ENCODE results near the gene ARID5B. TPM values are rescaled to one million over a fixed set of nuclear protein-coding genes. Genes with fewer than 3 reads are reported as not detected.

ARID5B gene
- total RNA-seq, 2 experiments from 2014 or later: 26.7 to 28.3 TPM

- Mint-ChIP-seq H3K27me3 (peaks cover 7% of the 10 kb centered on the region), H3K36me3 (ENCODE audit: low read depth) (no peaks in the 10 kb centered on the region), H3K4me1 (ENCODE audit: low read depth) (peaks cover 26% of the 10 kb centered on the region), H3K27ac (no peak overlapping the region), H3K9me3 (peaks cover 3% of the 10 kb centered on the region), H3K4me3 (no peak overlapping the region)
- ChIA-PET POLR2A (no interaction called here), CTCF (interaction anchor here (1.9 to 2.6 kb wide), 2 partner anchors 11 to 19 kb away, joined by 7 to 8 read pairs; no protein-coding TSS in a partner anchor)
- intact Hi-C loops (cut with micrococcal nuclease): no loop called here
- ATAC-seq (no peak), DNase-seq (no peak)
- no peak for TF ChIP-seq CTCF (IDR thresholded peaks at IDR 0.05)
These were observed 23.4 kb upstream of the ARID5B start for GRCh38 chr10:61877887-61878739.

- Mint-ChIP-seq H3K36me3 (ENCODE audit: low read depth) (no peaks in the 10 kb centered on the region), H3K4me3 (no peak overlapping the region), H3K9me3 (peaks cover 5% of the 10 kb centered on the region), H3K27me3 (peaks cover 6% of the 10 kb centered on the region), H3K4me1 (ENCODE audit: low read depth) (peaks cover 32% of the 10 kb centered on the region), H3K27ac (no peak overlapping the region)
- TF ChIP-seq CTCF (IDR thresholded peaks at IDR 0.05): no peak
- ATAC-seq (no peak), DNase-seq (no peak)
- intact Hi-C loops (cut with micrococcal nuclease): no loop called here
- ChIA-PET CTCF (interaction anchor here (1.9 to 2.6 kb wide), 2 partner anchors 11 to 18 kb away, joined by 7 to 8 read pairs; no protein-coding TSS in a partner anchor), POLR2A (no interaction called here)
These were observed 22.8 kb upstream of the ARID5B start for GRCh38 chr10:61878740-61879068.

- no peaks in the 10 kb centered on the region for H3K27me3 Mint-ChIP-seq
- H3K27ac Mint-ChIP-seq: peak overlapping the region; percentile 95
- ChIA-PET CTCF (interaction anchor here (0.6 to 6.6 kb wide), 10 partner anchors 9 to 366 kb away, joined by 3 to 50 read pairs (median 3); no protein-coding TSS in a partner anchor), POLR2A (interaction anchor here (1.0 to 2.5 kb wide), 3 partner anchors 14 to 67 kb away, joined by 3 to 26 read pairs (median 5); partner anchors contain the start of gene ARID5B)
- DNase-seq (peak; percentile 90), ATAC-seq (peak; percentile 86)
- peaks cover 30% of the 10 kb centered on the region for H3K4me1 Mint-ChIP-seq (ENCODE audit: low read depth)
- intact Hi-C loops (cut with micrococcal nuclease): no loop called here
- H3K4me3 Mint-ChIP-seq: peak overlapping the region; percentile 43
- peaks cover 5% of the 10 kb centered on the region for H3K9me3 Mint-ChIP-seq
- TF ChIP-seq CTCF (IDR thresholded peaks at IDR 0.05): no peak
- peaks cover 1% of the 10 kb centered on the region for H3K36me3 Mint-ChIP-seq (ENCODE audit: low read depth)
These were observed 18.7 kb upstream of the ARID5B start for GRCh38 chr10:61882621-61883370.

- peaks cover 31% of the 10 kb centered on the region for H3K4me1 Mint-ChIP-seq (ENCODE audit: low read depth)
- POLR2A ChIA-PET: interaction anchor here (1.3 to 2.5 kb wide), 2 partner anchors 13 to 18 kb away, joined by 5 to 26 read pairs; partner anchors contain the start of gene ARID5B
- peak overlapping the region; percentile 95 for H3K27ac Mint-ChIP-seq
- intact Hi-C loops (cut with micrococcal nuclease): no loop called here
- DNase-seq (no peak), ATAC-seq (peak; percentile 10)
- no peak for TF ChIP-seq CTCF (IDR thresholded peaks at IDR 0.05)
- H3K36me3 Mint-ChIP-seq (ENCODE audit: low read depth): peaks cover 1% of the 10 kb centered on the region
- no peaks in the 10 kb centered on the region for H3K27me3 Mint-ChIP-seq
- CTCF ChIA-PET: interaction anchor here (0.6 to 6.6 kb wide), 7 partner anchors 8 to 365 kb away, joined by 3 to 50 read pairs (median 3); no protein-coding TSS in a partner anchor
- peaks cover 5% of the 10 kb centered on the region for H3K9me3 Mint-ChIP-seq
- H3K4me3 Mint-ChIP-seq: no peak overlapping the region
These were observed 18.0 kb upstream of the ARID5B start for GRCh38 chr10:61883371-61884025.
